Liver (tissue), 3 donors: ENCODE data around the gene CEP57.

ENCODE experiments used
- GABPA ChIP-seq, 2 donors: IDR thresholded peaks in 1 of 2; conservative IDR thresholded peaks in 1 of 2; 2 replicates each; pipeline ENCODE4 v1.6.1; 2016; ENCODE audit warnings: antibody characterized with exemption in 2 of 2, mild to moderate bottlenecking in 1 of 2, moderate library complexity in 1 of 2
- JUND ChIP-seq, 2 donors: IDR thresholded peaks; 2 replicates each; pipeline ENCODE4 v1.6.1; 2016; ENCODE audit warnings: antibody characterized with exemption in 2 of 2
- TAF1 ChIP-seq: conservative IDR thresholded peaks from 2 replicates; pipeline ENCODE4 v1.6.1; 2016; ENCODE audit warnings: antibody characterized with exemption, mild to moderate bottlenecking
- YY1 ChIP-seq: IDR thresholded peaks from 2 replicates; pipeline ENCODE4 v1.6.1; 2016; ENCODE audit warnings: antibody characterized with exemption, mild to moderate bottlenecking
- TF ChIP-seq, protein P1 (sequence below): fragments of 150-350 bp; IDR thresholded peaks from 2 replicates; pipeline ENCODE4 v1.5.1; 2017; ENCODE audit warnings: improper control_type of control experiment, low read depth, low read length; ENCODE audit not compliant: missing input control
- donor health status: healthy.
- donor health status: healthy.

DNA sequence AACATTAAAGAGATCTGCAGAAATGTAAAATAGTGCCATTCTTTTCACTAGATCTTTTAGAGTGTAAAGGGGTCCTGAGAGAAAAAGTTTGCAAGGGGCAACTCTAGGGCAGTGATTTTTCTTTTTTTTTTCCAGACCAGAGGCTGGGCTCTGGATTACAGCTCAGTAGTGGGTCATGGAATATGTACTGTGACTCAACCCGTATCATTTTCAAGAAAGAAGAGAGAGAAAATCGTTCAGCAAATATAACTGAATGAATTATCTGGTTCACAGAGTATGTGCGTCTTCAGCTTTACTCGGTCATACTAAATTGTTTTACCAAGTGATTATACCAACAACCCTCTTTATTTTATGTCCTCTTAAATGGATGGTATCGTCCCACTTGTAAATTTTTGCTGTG, 3.8 kb downstream of the CEP57 start:
- TF ChIP-seq YY1 (no peak), TAF1 (no peak), GABPA (IDR thresholded peaks at IDR 0.05 in 1 of 2, conservative IDR thresholded peaks at IDR 0.05 in 1 of 2) (no peak), JUND (IDR thresholded peaks at IDR 0.05) (no peak)
- TF ChIP-seq, protein P1, sequence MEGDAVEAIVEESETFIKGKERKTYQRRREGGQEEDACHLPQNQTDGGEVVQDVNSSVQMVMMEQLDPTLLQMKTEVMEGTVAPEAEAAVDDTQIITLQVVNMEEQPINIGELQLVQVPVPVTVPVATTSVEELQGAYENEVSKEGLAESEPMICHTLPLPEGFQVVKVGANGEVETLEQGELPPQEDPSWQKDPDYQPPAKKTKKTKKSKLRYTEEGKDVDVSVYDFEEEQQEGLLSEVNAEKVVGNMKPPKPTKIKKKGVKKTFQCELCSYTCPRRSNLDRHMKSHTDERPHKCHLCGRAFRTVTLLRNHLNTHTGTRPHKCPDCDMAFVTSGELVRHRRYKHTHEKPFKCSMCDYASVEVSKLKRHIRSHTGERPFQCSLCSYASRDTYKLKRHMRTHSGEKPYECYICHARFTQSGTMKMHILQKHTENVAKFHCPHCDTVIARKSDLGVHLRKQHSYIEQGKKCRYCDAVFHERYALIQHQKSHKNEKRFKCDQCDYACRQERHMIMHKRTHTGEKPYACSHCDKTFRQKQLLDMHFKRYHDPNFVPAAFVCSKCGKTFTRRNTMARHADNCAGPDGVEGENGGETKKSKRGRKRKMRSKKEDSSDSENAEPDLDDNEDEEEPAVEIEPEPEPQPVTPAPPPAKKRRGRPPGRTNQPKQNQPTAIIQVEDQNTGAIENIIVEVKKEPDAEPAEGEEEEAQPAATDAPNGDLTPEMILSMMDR = no peak
